Activated CD8-positive, alpha-beta T cell treated with anti-CD3 and anti-CD28 coated beads for 36 hours (primary cell): ENCODE results near the gene ESCO1. TPM values are rescaled to one million over a fixed set of nuclear protein-coding genes. Genes with fewer than 3 reads are reported as not detected.
"Not testable (repeated sequence)": the region's sequence is repeated elsewhere in the genome, so short reads cannot be mapped to it uniquely, and the experiment has no call there.

Experiments used
- ATAC-seq: fragments of 200-7000 bp; cut with Tn5 transposase; one replicate; pipeline ENCODE4 v1.10.0; 2021; ENCODE audit warnings: mild to moderate bottlenecking, moderate library complexity
- CTCF ChIA-PET: fragments of 350-600 bp; sonication (Branson Sonifier 250); formaldehyde crosslinking; loops from one replicate; lab custom pipeline; 2021; ENCODE audit warnings: antibody characterized with exemption; lab: Charles Lee
- POLR2A ChIA-PET: fragments of 350-600 bp; sonication (Branson Sonifier 250); formaldehyde crosslinking; loops from one replicate; lab custom pipeline; 2021; ENCODE audit warnings: antibody characterized with exemption; lab: Charles Lee
- DNase-seq: peaks from one replicate; pipeline ENCODE4 v3.0.0-alpha.2; 2020
- H3K27ac Mint-ChIP-seq: one replicate; pipeline ENCODE4 v1.8.0; 2021; ENCODE audit warnings: mild to moderate bottlenecking, mixed read lengths
- H3K27me3 Mint-ChIP-seq: one replicate; pipeline ENCODE4 v1.8.0; 2021; ENCODE audit warnings: mixed read lengths
- H3K36me3 Mint-ChIP-seq: one replicate; pipeline ENCODE4 v1.8.0; 2021; ENCODE audit warnings: low read depth, mixed read lengths
- H3K4me1 Mint-ChIP-seq: one replicate; pipeline ENCODE4 v1.8.0; 2021; ENCODE audit warnings: low read depth, mixed read lengths
- H3K4me3 Mint-ChIP-seq: one replicate; pipeline ENCODE4 v1.8.0; 2021; ENCODE audit warnings: mild to moderate bottlenecking, moderate library complexity, mixed read lengths
- H3K9me3 Mint-ChIP-seq: one replicate; pipeline ENCODE4 v1.8.0; 2021; ENCODE audit warnings: mixed read lengths
- intact Hi-C: fragments of 100-400 bp; cut with micrococcal nuclease; formaldehyde crosslinking; loops from one replicate; pipeline ENCODE4 v1.10.0; 2022
- total RNA-seq, 2 experiments: library from RNA; stranded (reverse); gene quantifications; one replicate each; pipeline ENCODE4 v1.2.3, GENCODE V29; 2021
- TF ChIP-seq, protein P1 (sequence below): fragments of 200-600 bp; IDR thresholded peaks from one replicate; pipeline ENCODE4 v1.8.0; 2022; ENCODE audit warnings: antibody characterized with exemption, mild to moderate bottlenecking

ESCO1 gene, protein sequence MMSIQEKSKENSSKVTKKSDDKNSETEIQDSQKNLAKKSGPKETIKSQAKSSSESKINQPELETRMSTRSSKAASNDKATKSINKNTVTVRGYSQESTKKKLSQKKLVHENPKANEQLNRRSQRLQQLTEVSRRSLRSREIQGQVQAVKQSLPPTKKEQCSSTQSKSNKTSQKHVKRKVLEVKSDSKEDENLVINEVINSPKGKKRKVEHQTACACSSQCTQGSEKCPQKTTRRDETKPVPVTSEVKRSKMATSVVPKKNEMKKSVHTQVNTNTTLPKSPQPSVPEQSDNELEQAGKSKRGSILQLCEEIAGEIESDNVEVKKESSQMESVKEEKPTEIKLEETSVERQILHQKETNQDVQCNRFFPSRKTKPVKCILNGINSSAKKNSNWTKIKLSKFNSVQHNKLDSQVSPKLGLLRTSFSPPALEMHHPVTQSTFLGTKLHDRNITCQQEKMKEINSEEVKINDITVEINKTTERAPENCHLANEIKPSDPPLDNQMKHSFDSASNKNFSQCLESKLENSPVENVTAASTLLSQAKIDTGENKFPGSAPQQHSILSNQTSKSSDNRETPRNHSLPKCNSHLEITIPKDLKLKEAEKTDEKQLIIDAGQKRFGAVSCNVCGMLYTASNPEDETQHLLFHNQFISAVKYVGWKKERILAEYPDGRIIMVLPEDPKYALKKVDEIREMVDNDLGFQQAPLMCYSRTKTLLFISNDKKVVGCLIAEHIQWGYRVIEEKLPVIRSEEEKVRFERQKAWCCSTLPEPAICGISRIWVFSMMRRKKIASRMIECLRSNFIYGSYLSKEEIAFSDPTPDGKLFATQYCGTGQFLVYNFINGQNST
- 10 to 100 TPM; 21.8 to 23.1 TPM for total RNA-seq

DNA sequence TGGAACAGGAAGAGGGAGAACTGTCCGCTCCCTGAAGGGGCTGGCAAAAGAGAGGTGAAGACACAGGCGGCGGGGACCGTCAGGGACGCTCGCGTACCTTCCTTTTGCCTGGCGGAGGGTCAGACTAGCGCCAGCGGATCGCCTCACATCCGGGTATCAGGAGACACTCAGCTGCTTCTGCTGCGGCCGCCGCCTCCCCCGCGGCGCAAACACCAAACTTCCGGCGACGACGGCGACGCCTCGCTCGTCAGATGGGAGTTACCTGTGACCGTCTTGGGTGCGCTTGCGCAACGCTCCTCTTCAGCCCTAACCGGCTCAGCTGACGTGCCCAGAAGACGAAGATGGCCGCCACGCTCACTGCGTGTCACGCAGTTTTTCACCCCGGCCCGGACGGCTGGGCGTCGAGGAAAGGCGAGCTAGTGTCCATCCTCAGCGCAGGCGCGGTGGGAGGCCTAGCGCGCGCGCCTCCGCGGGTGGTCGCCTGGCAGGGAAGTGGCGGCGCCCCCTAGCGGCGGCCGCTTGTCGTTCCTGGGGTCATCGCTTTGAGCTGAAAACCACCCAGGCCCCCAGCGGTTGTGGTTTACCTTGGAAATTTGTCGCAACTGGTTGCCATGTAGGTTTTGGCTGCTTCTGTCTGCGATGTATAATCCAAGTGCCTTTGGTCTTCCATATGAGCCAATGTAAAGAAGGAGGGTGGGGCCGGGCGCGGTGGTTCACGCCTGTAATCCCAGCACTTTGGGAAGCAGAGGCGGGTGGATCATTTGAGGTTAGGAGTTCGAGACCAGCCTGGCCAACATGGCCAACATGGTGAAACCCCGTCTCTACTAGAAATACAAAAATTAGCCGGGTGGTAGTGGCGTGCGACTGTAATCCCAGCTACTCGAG lies at the start of gene ESCO1:
ESCO1 (minus strand) TSS at position 179 of the 885 bp plus-strand sequence. CDS start 25,861 bp downstream, outside the sequence.
- H3K27ac Mint-ChIP-seq = peak within 1 kb of the TSS; percentile 98
- TF ChIP-seq, protein P1, sequence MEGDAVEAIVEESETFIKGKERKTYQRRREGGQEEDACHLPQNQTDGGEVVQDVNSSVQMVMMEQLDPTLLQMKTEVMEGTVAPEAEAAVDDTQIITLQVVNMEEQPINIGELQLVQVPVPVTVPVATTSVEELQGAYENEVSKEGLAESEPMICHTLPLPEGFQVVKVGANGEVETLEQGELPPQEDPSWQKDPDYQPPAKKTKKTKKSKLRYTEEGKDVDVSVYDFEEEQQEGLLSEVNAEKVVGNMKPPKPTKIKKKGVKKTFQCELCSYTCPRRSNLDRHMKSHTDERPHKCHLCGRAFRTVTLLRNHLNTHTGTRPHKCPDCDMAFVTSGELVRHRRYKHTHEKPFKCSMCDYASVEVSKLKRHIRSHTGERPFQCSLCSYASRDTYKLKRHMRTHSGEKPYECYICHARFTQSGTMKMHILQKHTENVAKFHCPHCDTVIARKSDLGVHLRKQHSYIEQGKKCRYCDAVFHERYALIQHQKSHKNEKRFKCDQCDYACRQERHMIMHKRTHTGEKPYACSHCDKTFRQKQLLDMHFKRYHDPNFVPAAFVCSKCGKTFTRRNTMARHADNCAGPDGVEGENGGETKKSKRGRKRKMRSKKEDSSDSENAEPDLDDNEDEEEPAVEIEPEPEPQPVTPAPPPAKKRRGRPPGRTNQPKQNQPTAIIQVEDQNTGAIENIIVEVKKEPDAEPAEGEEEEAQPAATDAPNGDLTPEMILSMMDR = peak; percentile 97
- peak; percentile 92 for ATAC-seq
- no peaks in the 10 kb centered on the region for H3K27me3 Mint-ChIP-seq
- DNase-seq = peak; percentile 97
- intact Hi-C loops = loop anchor here (10.0 kb wide), 1 partner anchor 56 kb away; no protein-coding TSS in a partner anchor
- H3K4me1 Mint-ChIP-seq = peaks cover 39% of the 10 kb centered on the region
- peak within 1 kb of the TSS; percentile 86 for H3K4me3 Mint-ChIP-seq
- H3K36me3 Mint-ChIP-seq = peaks cover 4% of the 10 kb centered on the region
- ChIA-PET CTCF (interaction anchor here (0.7 to 5.5 kb wide), 37 partner anchors 10 to 750 kb away, joined by 3 to 144 read pairs (median 4); partner anchors contain the start of genes MIB1 and SNRPD1), POLR2A (interaction anchor here (0.8 to 5.2 kb wide), 17 partner anchors 9 to 140 kb away, joined by 3 to 89 read pairs (median 3); partner anchors contain the start of genes ABHD3, MIB1 and SNRPD1)
- H3K9me3 Mint-ChIP-seq = no peaks in the 10 kb centered on the region

DNA sequence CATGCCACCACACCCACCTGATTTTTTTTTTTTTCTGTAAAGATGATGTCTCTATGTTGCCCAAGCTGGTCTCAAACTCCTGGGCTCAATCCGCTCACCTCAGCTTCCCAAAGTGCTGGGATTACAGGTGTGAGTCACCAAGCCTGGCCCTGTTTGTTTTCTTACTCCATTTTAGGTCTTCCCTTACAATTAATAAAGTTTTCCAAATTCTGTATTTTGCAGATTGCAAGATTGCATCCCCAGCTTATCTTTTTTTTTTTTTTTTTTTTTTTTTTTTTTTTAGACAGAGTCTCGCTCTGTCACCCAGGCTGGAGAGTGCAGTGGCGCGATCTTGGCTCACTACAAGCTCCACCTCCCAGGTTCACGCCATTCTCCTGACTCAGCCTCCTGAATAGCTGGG lies 39.9 kb upstream of the ESCO1 start:
- intact Hi-C loops, DNase-seq, ATAC-seq, H3K9me3 Mint-ChIP-seq, H3K4me3 Mint-ChIP-seq, H3K27ac Mint-ChIP-seq, CTCF ChIA-PET, H3K27me3 Mint-ChIP-seq, H3K4me1 Mint-ChIP-seq: not testable (repeated sequence)
- POLR2A ChIA-PET = interaction anchor here (1.1 to 1.7 kb wide), 2 partner anchors 11 to 39 kb away, joined by 3 to 4 read pairs; partner anchors contain the start of gene ESCO1
- peaks cover 12% of the 10 kb centered on the region for H3K36me3 Mint-ChIP-seq

DNA sequence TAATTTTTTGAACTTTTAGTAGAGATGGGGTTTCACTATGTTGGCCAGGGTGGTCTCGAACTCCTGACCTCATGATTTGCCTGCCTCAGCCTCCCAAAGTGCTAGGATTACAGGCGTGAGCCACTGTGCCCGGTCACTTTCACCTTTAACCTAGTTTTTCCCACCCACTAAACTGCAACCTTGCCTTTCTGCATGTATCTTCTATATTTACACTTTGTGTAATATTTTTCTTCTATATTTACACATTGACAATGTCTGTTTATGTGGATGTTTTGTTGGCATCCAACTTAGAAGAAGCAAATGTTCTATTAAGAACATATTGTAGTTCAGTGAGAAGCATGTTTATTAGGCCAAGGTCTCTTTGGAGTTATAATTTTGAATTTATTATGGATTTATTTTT lies 38.3 kb upstream of the ESCO1 start:
- no peak overlapping the region for H3K4me3 Mint-ChIP-seq
- H3K36me3 Mint-ChIP-seq = peaks cover 17% of the 10 kb centered on the region
- no peaks in the 10 kb centered on the region for H3K27me3 Mint-ChIP-seq
- ChIA-PET CTCF (no interaction called here), POLR2A (interaction anchor here (0.8 kb wide), 1 partner anchor 16 kb away, joined by 3 read pairs; no protein-coding TSS in a partner anchor)
- H3K4me1 Mint-ChIP-seq = peaks cover 8% of the 10 kb centered on the region
- ATAC-seq = no peak
- no peak for DNase-seq
- no peak overlapping the region for H3K27ac Mint-ChIP-seq
- intact Hi-C loops = no loop called here
- TF ChIP-seq, protein P1 = no peak
- H3K9me3 Mint-ChIP-seq = no peaks in the 10 kb centered on the region

DNA sequence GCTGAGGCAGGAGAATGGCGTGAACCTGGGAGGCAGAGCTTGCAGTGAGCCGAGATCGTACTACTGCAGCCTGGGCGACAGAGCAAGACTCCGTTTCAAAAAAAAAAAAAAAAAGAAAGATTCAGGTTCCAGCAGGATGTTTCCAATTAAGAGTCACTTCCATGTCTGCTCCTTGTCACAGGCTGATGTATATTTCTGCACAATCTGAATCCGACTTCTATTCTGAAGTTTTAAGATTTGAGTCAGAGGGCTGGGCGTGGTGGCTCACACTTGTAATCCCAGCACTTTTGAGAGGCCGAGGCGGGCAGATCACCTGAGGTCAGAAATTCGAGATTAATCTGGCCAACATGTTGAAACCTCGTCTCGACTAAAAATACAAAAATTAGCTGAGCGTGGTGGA lies 36.3 kb upstream of the ESCO1 start:
- Mint-ChIP-seq H3K36me3 (peaks cover 23% of the 10 kb centered on the region), H3K9me3 (no peaks in the 10 kb centered on the region), H3K27ac (no peak overlapping the region), H3K4me3 (no peak overlapping the region), H3K27me3 (no peaks in the 10 kb centered on the region), H3K4me1 (peaks cover 8% of the 10 kb centered on the region)
- ChIA-PET CTCF (interaction anchor here (0.7 to 1.1 kb wide), 3 partner anchors 20 to 36 kb away, joined by 3 to 4 read pairs (median 3); partner anchors contain the start of gene ESCO1), POLR2A (interaction anchor here (1.0 to 1.3 kb wide), 3 partner anchors 17 to 36 kb away, joined by 3 to 4 read pairs (median 3); partner anchors contain the start of gene ESCO1)
- no peak for DNase-seq
- TF ChIP-seq, protein P1 = no peak
- intact Hi-C loops = no loop called here
- ATAC-seq = no peak
